ENCODE data around the gene LBP.
"Not testable (repeated sequence)": the region's sequence is repeated elsewhere in the genome, so short reads cannot be mapped to it uniquely, and the experiment has no call there.

Gene LBP

GRCh38 chr20:38377039-38377685, 30.9 kb downstream of the LBP start:
- Histone ChIP-seq H3K4me2 (ENCODE audit: insufficient read depth, low read length) (no peak overlapping the region), H4K20me1 (ENCODE audit: insufficient read depth, low read length) (no peaks in the 10 kb centered on the region), H3K9me3 (ENCODE audit: insufficient read depth, low read length, severe bottlenecking) (no peaks in the 10 kb centered on the region), H3K79me2 (ENCODE audit: insufficient read depth, low read length) (no peaks in the 10 kb centered on the region), H3K27me3 (ENCODE audit: insufficient read depth, low read length, poor library complexity) (peaks cover 11% of the 10 kb centered on the region), H2AFZ (ENCODE audit: low read depth, low read length) (no peak overlapping the region), H3K4me1 (ENCODE audit: insufficient read depth, low read length) (no peaks in the 10 kb centered on the region), H3K36me3 (ENCODE audit: insufficient read depth, low read length) (no peaks in the 10 kb centered on the region), H3K9ac (ENCODE audit: low read depth, low read length) (no peak overlapping the region), H3K4me3 (ENCODE audit: low read depth in 1 of 2, low read length in 2 of 2) (no peak overlapping the region), H3K27ac (ENCODE audit: low read length) (no peak overlapping the region)
- no peak for DNase-seq
- TF ChIP-seq, protein P1, sequence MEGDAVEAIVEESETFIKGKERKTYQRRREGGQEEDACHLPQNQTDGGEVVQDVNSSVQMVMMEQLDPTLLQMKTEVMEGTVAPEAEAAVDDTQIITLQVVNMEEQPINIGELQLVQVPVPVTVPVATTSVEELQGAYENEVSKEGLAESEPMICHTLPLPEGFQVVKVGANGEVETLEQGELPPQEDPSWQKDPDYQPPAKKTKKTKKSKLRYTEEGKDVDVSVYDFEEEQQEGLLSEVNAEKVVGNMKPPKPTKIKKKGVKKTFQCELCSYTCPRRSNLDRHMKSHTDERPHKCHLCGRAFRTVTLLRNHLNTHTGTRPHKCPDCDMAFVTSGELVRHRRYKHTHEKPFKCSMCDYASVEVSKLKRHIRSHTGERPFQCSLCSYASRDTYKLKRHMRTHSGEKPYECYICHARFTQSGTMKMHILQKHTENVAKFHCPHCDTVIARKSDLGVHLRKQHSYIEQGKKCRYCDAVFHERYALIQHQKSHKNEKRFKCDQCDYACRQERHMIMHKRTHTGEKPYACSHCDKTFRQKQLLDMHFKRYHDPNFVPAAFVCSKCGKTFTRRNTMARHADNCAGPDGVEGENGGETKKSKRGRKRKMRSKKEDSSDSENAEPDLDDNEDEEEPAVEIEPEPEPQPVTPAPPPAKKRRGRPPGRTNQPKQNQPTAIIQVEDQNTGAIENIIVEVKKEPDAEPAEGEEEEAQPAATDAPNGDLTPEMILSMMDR (IDR thresholded peaks at IDR 0.05; ENCODE audit: borderline replicate concordance, extremely low read depth, low read length, poor library complexity, severe bottlenecking) = no peak
- no peak for ATAC-seq (ENCODE audit: insufficient read depth, low read depth)

- not testable (repeated sequence) for H4K20me1 ChIP-seq (ENCODE audit: insufficient read depth, low read length); H3K4me2 ChIP-seq (ENCODE audit: insufficient read depth, low read length); DNase-seq; ATAC-seq (ENCODE audit: insufficient read depth, low read depth); H2AFZ ChIP-seq (ENCODE audit: low read depth, low read length); H3K79me2 ChIP-seq (ENCODE audit: insufficient read depth, low read length); H3K9ac ChIP-seq (ENCODE audit: low read depth, low read length); H3K27ac ChIP-seq (ENCODE audit: low read length); H3K9me3 ChIP-seq (ENCODE audit: insufficient read depth, low read length, severe bottlenecking); H3K36me3 ChIP-seq (ENCODE audit: insufficient read depth, low read length); H3K27me3 ChIP-seq (ENCODE audit: insufficient read depth, low read length, poor library complexity); H3K4me3 ChIP-seq (ENCODE audit: low read depth in 1 of 2, low read length in 2 of 2); H3K4me1 ChIP-seq (ENCODE audit: insufficient read depth, low read length)
Observed at GRCh38 chr20:38377838-38378237, 31.6 kb downstream of the LBP start.

DNA sequence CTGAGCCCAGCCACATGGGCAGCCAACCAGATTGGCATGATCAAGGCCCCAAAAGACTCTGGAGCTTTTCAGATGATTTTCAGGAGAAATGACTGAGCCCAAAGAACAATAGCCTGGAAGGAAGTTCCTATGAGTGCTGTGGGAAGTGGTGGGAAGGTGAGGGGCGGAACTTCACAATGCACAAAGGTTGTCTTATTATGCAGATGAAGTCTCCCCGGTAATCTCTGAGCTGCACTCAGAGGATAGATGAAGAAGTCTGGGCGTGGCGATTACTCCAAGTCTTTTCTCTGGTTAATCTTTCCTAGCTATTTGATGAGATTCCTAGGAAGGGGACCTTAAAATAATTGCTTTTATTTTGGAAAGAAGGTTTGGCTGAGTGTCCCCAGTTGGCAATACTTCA, 36.9 kb downstream of the LBP start:
- no peak overlapping the region for H3K4me2 ChIP-seq (ENCODE audit: insufficient read depth, low read length)
- H3K4me1 ChIP-seq (ENCODE audit: insufficient read depth, low read length) = no peaks in the 10 kb centered on the region
- no peak overlapping the region for H3K4me3 ChIP-seq (ENCODE audit: low read depth in 1 of 2, low read length in 2 of 2)
- H3K36me3 ChIP-seq (ENCODE audit: insufficient read depth, low read length) = no peaks in the 10 kb centered on the region
- H3K9me3 ChIP-seq (ENCODE audit: insufficient read depth, low read length, severe bottlenecking) = no peaks in the 10 kb centered on the region
- H4K20me1 ChIP-seq (ENCODE audit: insufficient read depth, low read length) = no peaks in the 10 kb centered on the region
- no peak overlapping the region for H3K9ac ChIP-seq (ENCODE audit: low read depth, low read length)
- ATAC-seq (ENCODE audit: insufficient read depth, low read depth) (no peak), DNase-seq (no peak)
- no peaks in the 10 kb centered on the region for H3K79me2 ChIP-seq (ENCODE audit: insufficient read depth, low read length)
- TF ChIP-seq EZH2 (IDR thresholded peaks at IDR 0.05; ENCODE audit: borderline replicate concordance, low read depth, low read length, severe bottlenecking) = no peak
- TF ChIP-seq, protein P1 (IDR thresholded peaks at IDR 0.05; ENCODE audit: borderline replicate concordance, extremely low read depth, low read length, poor library complexity, severe bottlenecking) = no peak
- no peak overlapping the region for H3K27ac ChIP-seq (ENCODE audit: low read length)
- H2AFZ ChIP-seq (ENCODE audit: low read depth, low read length) = no peak overlapping the region
- H3K27me3 ChIP-seq (ENCODE audit: insufficient read depth, low read length, poor library complexity) = peaks cover 10% of the 10 kb centered on the region

DNA sequence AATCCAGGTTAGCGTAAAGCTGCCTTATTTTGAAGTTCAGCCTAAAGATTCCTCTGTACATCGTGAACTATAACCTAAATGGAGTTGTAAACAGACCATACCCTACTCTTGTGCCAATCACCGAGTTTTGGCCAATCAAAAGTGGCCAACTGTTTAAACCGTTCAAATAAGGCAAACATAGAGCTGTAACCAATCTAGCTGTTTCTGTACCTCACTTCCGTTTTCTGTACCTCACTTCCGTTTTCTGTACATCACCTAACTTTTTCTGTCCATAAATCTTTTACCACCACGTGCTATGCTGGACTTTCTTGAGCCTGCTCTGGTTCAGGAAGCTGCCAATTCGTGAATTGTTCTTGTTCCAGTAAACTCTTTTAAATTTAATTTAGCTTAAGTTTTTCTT, 39.7 kb downstream of the LBP start:
- TF ChIP-seq, protein P1 (IDR thresholded peaks at IDR 0.05; ENCODE audit: borderline replicate concordance, extremely low read depth, low read length, poor library complexity, severe bottlenecking) = no peak
- TF ChIP-seq EZH2 (IDR thresholded peaks at IDR 0.05; ENCODE audit: borderline replicate concordance, low read depth, low read length, severe bottlenecking) = no peak
- Histone ChIP-seq H3K27ac (ENCODE audit: low read length) (no peak overlapping the region), H4K20me1 (ENCODE audit: insufficient read depth, low read length) (no peaks in the 10 kb centered on the region), H3K9ac (ENCODE audit: low read depth, low read length) (no peak overlapping the region), H3K4me2 (ENCODE audit: insufficient read depth, low read length) (no peak overlapping the region), H2AFZ (ENCODE audit: low read depth, low read length) (no peak overlapping the region), H3K9me3 (ENCODE audit: insufficient read depth, low read length, severe bottlenecking) (no peaks in the 10 kb centered on the region), H3K4me3 (ENCODE audit: low read depth in 1 of 2, low read length in 2 of 2) (no peak overlapping the region), H3K36me3 (ENCODE audit: insufficient read depth, low read length) (no peaks in the 10 kb centered on the region), H3K4me1 (ENCODE audit: insufficient read depth, low read length) (no peaks in the 10 kb centered on the region), H3K27me3 (ENCODE audit: insufficient read depth, low read length, poor library complexity) (peaks cover 10% of the 10 kb centered on the region), H3K79me2 (ENCODE audit: insufficient read depth, low read length) (no peaks in the 10 kb centered on the region)
- no peak for ATAC-seq (ENCODE audit: insufficient read depth, low read depth)
- no peak for DNase-seq

Data from DND-41 (cell line).